LNCaP clone FGC (cell line): ENCODE results near the gene TP73.

ENCODE experiments used
- DNase-seq: peaks from one replicate; pipeline ENCODE4 v3.0.0-alpha.2; 2011; ENCODE audit warnings: low read depth
- H3K4me3 ChIP-seq: 2 replicates; pipeline ENCODE4 v1.5.1; 2011; ENCODE audit warnings: mild to moderate bottlenecking, low read depth, low read length, control low read depth
- CTCF ChIP-seq: IDR thresholded peaks from 2 replicates; pipeline ENCODE4 v1.5.1; 2012; ENCODE audit warnings: mild to moderate bottlenecking; ENCODE audit not compliant: control insufficient read depth, insufficient read depth; ENCODE audit errors: extremely low read depth

Gene TP73

DNA sequence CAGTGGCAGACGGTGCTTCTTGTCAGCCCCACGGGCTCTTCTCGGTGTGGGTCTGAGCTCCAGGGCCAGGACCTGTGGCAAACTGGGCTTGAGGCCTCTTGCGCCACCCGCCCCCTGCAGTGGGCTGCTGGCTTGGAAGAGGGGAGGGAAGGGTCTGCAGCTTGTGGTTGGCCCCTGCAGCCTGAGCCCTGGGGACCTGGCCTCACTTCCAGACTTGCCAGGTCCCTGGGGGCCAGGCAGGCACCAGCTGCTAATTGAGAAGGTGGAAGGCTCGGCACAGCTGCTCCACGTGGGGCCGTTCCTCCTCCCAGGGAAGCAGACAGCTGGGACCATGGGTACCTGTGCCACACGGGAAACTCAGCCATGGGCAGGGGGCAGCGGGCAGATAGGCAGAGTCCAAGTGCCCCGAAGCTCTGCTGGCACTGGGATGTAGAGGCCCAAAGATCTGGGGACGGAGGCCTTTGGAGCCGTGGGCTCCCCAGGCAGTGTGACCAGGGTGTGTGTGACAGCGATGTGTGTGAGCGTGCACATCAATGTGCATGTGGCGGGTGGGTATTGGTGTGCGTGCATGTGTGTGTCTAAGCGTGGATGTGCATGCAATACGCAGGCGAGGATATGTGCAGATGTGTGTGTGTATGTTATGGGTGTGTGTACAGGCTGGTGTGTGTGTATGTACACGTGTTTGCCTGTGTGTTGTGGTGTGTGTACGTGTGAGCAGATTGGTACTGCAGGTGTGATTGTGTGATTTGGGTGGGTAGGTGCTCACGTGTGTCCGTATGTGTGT lies 39.3 kb downstream of the TP73 start:
- no peak for TF ChIP-seq CTCF
- DNase-seq: no peak
- no peak overlapping the region for H3K4me3 ChIP-seq

DNA sequence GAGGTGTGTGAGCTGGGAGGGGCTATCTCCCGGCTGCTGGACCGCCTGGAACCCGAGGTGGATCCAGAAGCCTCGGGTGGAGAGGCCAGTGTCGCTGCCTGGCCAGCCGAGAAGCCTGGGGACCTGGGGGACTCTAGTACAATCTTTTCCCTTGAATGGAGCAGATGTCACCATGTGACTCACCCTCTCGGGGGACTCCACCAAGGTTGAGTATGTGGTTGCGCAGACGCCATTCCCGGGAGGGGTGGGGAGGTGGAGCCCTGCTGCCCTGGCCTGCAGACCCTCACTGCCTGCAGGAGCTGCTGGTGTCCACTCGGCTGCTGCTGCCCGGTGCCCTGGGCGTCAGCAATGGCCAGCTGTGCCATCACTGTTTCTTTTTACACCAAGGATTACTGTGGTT lies 40.3 kb downstream of the TP73 start:
- no peak overlapping the region for H3K4me3 ChIP-seq
- DNase-seq: no peak
- no peak for TF ChIP-seq CTCF

GRCh38 chr1:3693321-3693720 lies 41.0 kb downstream of the TP73 start:
- H3K4me3 ChIP-seq: no peak overlapping the region
- no peak for TF ChIP-seq CTCF
- DNase-seq: no peak

- H3K4me3 ChIP-seq: no peak overlapping the region
- DNase-seq: no peak
- TF ChIP-seq CTCF: peak; percentile 82
Observed at GRCh38 chr1:3695326-3696217, 43.3 kb downstream of the TP73 start.

- no peak for DNase-seq
- no peak for TF ChIP-seq CTCF
- H3K4me3 ChIP-seq: no peak overlapping the region
Observed at GRCh38 chr1:3696689-3697088, 44.4 kb downstream of the TP73 start.

DNA sequence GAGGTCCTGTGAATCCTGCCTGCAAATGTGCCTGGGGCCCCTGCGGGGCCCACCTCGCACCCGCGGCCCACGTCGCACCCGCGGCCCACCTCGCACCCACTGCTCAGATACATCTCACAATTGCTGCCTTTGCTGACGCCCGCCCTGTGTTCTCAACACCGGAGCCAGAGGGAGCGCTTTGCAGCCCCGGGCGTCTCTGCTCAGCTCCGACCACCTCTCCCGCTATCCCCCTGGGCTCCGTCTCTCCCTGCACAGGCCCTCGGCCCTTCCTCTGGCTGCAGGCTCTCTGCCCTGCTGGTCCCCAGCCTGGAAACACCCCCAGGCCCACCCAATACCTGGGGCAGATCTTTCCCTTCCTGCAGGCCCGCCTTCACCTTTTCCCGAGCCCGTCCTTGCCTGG lies 44.8 kb downstream of the TP73 start:
- DNase-seq: no peak
- no peak for TF ChIP-seq CTCF
- no peak overlapping the region for H3K4me3 ChIP-seq

GRCh38 chr1:3697810-3698209 lies 45.5 kb downstream of the TP73 start:
- no peak for TF ChIP-seq CTCF
- no peak for DNase-seq
- H3K4me3 ChIP-seq: no peak overlapping the region
